Medulla oblongata (tissue), 1 donor: Measurements from ENCODE around the gene PML.
"Not testable (repeated sequence)": the region's sequence is repeated elsewhere in the genome, so short reads cannot be mapped to it uniquely, and the experiment has no call there.

ENCODE experiments used
- DNase-seq: peaks from one replicate; pipeline ENCODE4 v3.0.0-alpha.2; 2015; ENCODE audit errors: extremely low spot score

The PML gene

GRCh38 chr15:73957276-73957675, 37.2 kb upstream of the PML start:
- DNase-seq: no peak

- no peak for DNase-seq
Measured at GRCh38 chr15:73957785-73958184, 36.7 kb upstream of the PML start.

GRCh38 chr15:73959012-73959581, 35.4 kb upstream of the PML start:
- DNase-seq: no peak

- no peak for DNase-seq
Measured at GRCh38 chr15:73959801-73960200, 34.7 kb upstream of the PML start.

GRCh38 chr15:73960472-73961070, 33.9 kb upstream of the PML start:
- not testable (repeated sequence) for DNase-seq

GRCh38 chr15:73962433-73962832, 32.1 kb upstream of the PML start:
- DNase-seq: no peak

GRCh38 chr15:73964736-73965093, 29.8 kb upstream of the PML start:
- peak; percentile 79 for DNase-seq

GRCh38 chr15:73965094-73965757, 29.3 kb upstream of the PML start:
- DNase-seq: no peak

- no peak for DNase-seq
Measured at GRCh38 chr15:73965758-73966113, 28.8 kb upstream of the PML start.

GRCh38 chr15:73968461-73968860, 26.1 kb upstream of the PML start:
- no peak for DNase-seq

- DNase-seq: no peak
Measured at GRCh38 chr15:73969151-73969759, 25.3 kb upstream of the PML start.

- peak; percentile 91 for DNase-seq
Measured at GRCh38 chr15:73972984-73973682, 21.4 kb upstream of the PML start.

- not testable (repeated sequence) for DNase-seq
Measured at GRCh38 chr15:73973683-73974200, 20.8 kb upstream of the PML start.

- DNase-seq: not testable (repeated sequence)
Measured at GRCh38 chr15:73975440-73976125, 18.9 kb upstream of the PML start.

- no peak for DNase-seq
Measured at GRCh38 chr15:73978896-73979295, 15.6 kb upstream of the PML start.

GRCh38 chr15:73979636-73980035, 14.9 kb upstream of the PML start:
- no peak for DNase-seq

- no peak for DNase-seq
Measured at GRCh38 chr15:73981761-73982221, 12.7 kb upstream of the PML start.

GRCh38 chr15:73982222-73982962, 12.1 kb upstream of the PML start:
- DNase-seq: peak; percentile 78

GRCh38 chr15:73983211-73983727, 11.2 kb upstream of the PML start:
- no peak for DNase-seq

- no peak for DNase-seq
Measured at GRCh38 chr15:73983773-73984172, 10.7 kb upstream of the PML start.
